ENCODE results near the gene PARP15. TPM values are rescaled to one million over a fixed set of nuclear protein-coding genes. Genes with fewer than 3 reads are reported as not detected.

Gene PARP15
- total RNA-seq, 1 donor from 2014 or later, result 0.27 TPM

GRCh38 chr3:122555275-122556071, 22.0 kb upstream of the PARP15 start:
- Mint-ChIP-seq H3K4me3 (no peak overlapping the region), H3K4me1 (no peaks in the 10 kb centered on the region), H3K9me3 (no peaks in the 10 kb centered on the region), H3K27me3 (ENCODE audit: low read depth) (no peaks in the 10 kb centered on the region), H3K36me3 (peaks cover 38% of the 10 kb centered on the region), H3K27ac (no peak overlapping the region)
- DNase-seq (ENCODE audit: low spot score in 2 of 2, unreplicated experiment in 2 of 2), result no peak
- TF ChIP-seq CTCF (IDR thresholded peaks at IDR 0.05; ENCODE audit: unreplicated experiment), result no peak

GRCh38 chr3:122557356-122557755, 20.1 kb upstream of the PARP15 start:
- Mint-ChIP-seq H3K36me3 (peaks cover 27% of the 10 kb centered on the region), H3K4me3 (no peak overlapping the region), H3K4me1 (peaks cover under 1% of the 10 kb centered on the region), H3K27ac (no peak overlapping the region), H3K27me3 (ENCODE audit: low read depth) (no peaks in the 10 kb centered on the region), H3K9me3 (no peaks in the 10 kb centered on the region)
- TF ChIP-seq CTCF (IDR thresholded peaks at IDR 0.05; ENCODE audit: unreplicated experiment), result no peak
- DNase-seq (ENCODE audit: low spot score in 2 of 2, unreplicated experiment in 2 of 2), result no peak

- DNase-seq (ENCODE audit: low spot score in 2 of 2, unreplicated experiment in 2 of 2), result no peak
- Mint-ChIP-seq H3K27ac (no peak overlapping the region), H3K9me3 (no peaks in the 10 kb centered on the region), H3K36me3 (peaks cover 20% of the 10 kb centered on the region), H3K4me1 (peaks cover 10% of the 10 kb centered on the region), H3K4me3 (no peak overlapping the region), H3K27me3 (ENCODE audit: low read depth) (no peaks in the 10 kb centered on the region)
- no peak for TF ChIP-seq CTCF (IDR thresholded peaks at IDR 0.05; ENCODE audit: unreplicated experiment)
These were observed 18.8 kb upstream of the PARP15 start for GRCh38 chr3:122558605-122559004.

- Mint-ChIP-seq H3K27me3 (ENCODE audit: low read depth) (no peaks in the 10 kb centered on the region), H3K9me3 (no peaks in the 10 kb centered on the region), H3K4me1 (peaks cover 16% of the 10 kb centered on the region), H3K27ac (no peak overlapping the region), H3K4me3 (no peak overlapping the region), H3K36me3 (peaks cover 15% of the 10 kb centered on the region)
- DNase-seq (ENCODE audit: low spot score in 2 of 2, unreplicated experiment in 2 of 2), result no peak
- TF ChIP-seq CTCF (IDR thresholded peaks at IDR 0.05; ENCODE audit: unreplicated experiment), result no peak
These were observed 17.5 kb upstream of the PARP15 start for GRCh38 chr3:122559906-122560305.

GRCh38 chr3:122560680-122561079, 16.8 kb upstream of the PARP15 start:
- peak in 1 of 2 experiments; percentile 47 for DNase-seq (ENCODE audit: low spot score in 2 of 2, unreplicated experiment in 2 of 2)
- Mint-ChIP-seq H3K4me3 (no peak overlapping the region), H3K27me3 (ENCODE audit: low read depth) (no peaks in the 10 kb centered on the region), H3K27ac (peak overlapping the region; percentile 55), H3K36me3 (peaks cover 8% of the 10 kb centered on the region), H3K4me1 (peaks cover 21% of the 10 kb centered on the region), H3K9me3 (no peaks in the 10 kb centered on the region)
- TF ChIP-seq CTCF (IDR thresholded peaks at IDR 0.05; ENCODE audit: unreplicated experiment), result peak; percentile 40
